AG10803 (cell line): ENCODE measurements around the gene JAM3.

Experiments
- DNase-seq: peaks from one replicate; pipeline ENCODE4 v3.0.0; 2010; ENCODE audit warnings: low read depth
- H3K4me3 ChIP-seq: 2 replicates; pipeline ENCODE4 v1.5.1; 2011; ENCODE audit warnings: mild to moderate bottlenecking, low read length, control low read depth
- TF ChIP-seq, protein P1 (sequence below): conservative IDR thresholded peaks from 2 replicates; pipeline ENCODE4 v1.5.1; 2011; ENCODE audit warnings: mild to moderate bottlenecking, low read length, control low read depth, inconsistent platforms

JAM3 gene

GRCh38 chr11:134116210-134116609 is 47.3 kb downstream of the JAM3 start:
- TF ChIP-seq, protein P1, sequence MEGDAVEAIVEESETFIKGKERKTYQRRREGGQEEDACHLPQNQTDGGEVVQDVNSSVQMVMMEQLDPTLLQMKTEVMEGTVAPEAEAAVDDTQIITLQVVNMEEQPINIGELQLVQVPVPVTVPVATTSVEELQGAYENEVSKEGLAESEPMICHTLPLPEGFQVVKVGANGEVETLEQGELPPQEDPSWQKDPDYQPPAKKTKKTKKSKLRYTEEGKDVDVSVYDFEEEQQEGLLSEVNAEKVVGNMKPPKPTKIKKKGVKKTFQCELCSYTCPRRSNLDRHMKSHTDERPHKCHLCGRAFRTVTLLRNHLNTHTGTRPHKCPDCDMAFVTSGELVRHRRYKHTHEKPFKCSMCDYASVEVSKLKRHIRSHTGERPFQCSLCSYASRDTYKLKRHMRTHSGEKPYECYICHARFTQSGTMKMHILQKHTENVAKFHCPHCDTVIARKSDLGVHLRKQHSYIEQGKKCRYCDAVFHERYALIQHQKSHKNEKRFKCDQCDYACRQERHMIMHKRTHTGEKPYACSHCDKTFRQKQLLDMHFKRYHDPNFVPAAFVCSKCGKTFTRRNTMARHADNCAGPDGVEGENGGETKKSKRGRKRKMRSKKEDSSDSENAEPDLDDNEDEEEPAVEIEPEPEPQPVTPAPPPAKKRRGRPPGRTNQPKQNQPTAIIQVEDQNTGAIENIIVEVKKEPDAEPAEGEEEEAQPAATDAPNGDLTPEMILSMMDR: no peak
- H3K4me3 ChIP-seq: no peak overlapping the region
- DNase-seq: no peak

GRCh38 chr11:134118006-134118405 is 49.1 kb downstream of the JAM3 start:
- H3K4me3 ChIP-seq: no peak overlapping the region
- DNase-seq: no peak
- TF ChIP-seq, protein P1: no peak

GRCh38 chr11:134119094-134119493 is 50.2 kb downstream of the JAM3 start:
- peak; percentile 49 for DNase-seq
- no peak overlapping the region for H3K4me3 ChIP-seq
- TF ChIP-seq, protein P1: no peak

- TF ChIP-seq, protein P1: no peak
Measured at GRCh38 chr11:134120143-134120850, 51.4 kb downstream of the JAM3 start.

DNA sequence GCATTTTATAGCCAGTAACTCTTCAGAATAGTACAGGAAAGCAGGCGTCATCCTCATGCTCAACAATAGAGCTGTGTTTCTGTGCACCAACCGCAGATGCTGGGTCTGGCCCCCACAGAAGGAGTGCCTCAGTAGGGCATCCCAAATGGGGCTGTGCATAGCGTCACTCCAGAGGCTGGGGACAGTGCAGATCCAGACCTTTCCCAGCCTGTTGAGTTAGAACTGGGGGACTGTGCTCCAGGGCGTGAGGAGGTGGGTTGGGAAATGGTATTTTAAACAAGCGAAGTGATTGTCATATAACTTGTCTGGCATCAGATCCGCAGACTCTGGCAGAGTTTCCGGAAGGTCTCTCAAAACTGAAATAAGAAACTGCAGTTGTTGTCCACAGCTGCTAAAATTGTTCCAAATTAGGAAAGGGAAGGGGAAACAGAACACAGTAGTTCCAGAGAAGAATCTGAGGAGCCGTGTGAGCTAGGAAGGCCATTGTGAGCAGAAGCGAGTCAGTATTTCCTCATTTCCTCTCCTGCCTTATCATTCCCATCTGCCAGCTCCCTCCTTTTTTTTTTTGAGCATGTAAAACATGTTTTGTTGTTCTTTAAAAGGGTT is 52.2 kb downstream of the JAM3 start:
- TF ChIP-seq, protein P1: no peak
- peak overlapping the region; percentile 43 for H3K4me3 ChIP-seq
- peak; percentile 67 for DNase-seq

More at GRCh38 chr11:134120143-134120850, 51.4 kb downstream of the JAM3 start:
- H3K4me3 ChIP-seq: peak overlapping the region; percentile 43
- DNase-seq: peak; percentile 96

DNA sequence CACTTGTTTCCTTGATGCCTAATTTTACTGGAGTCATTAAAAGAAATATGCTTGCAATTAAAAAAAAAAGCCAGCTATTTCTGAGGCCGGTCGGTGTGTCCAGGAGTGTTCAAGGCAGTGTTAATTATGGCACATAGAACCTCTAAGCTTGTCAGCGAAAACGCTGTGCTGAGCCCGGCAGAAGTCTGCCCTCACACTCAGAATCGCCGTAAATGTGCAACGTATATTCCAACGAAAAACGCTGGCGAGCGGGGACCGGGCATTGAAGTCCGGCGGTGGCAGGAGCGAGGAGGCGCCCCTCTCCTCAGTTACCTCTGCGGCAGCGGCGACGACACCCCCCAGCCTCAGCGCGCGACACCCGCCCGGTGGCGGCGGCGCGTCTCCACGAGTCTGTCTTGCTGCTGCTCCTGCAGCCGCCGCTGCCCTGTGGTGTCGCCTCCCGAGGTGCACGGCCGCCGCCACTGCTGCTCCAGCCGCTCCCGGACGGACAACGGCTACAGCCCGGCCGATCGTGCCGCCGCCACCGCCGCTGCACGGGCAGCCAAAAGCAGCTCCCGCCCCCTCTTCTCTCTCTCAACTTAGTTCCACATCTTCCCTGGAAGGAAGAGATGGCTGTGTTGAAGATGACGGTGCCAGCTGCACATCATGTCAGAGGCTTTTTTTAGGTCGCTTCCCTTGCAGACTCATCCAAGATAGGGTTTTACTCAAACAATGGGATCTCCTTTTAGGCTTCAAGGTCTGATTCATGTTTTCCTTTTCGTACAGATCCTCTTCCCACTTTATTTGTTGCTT is 56.0 kb downstream of the JAM3 start:
- TF ChIP-seq, protein P1: no peak
- DNase-seq: peak; percentile 36
- H3K4me3 ChIP-seq: peak overlapping the region; percentile 59
